NCI-H460 (cell line): ENCODE results near the gene CHRM4. TPM values are rescaled to one million over a fixed set of nuclear protein-coding genes. Genes with fewer than 3 reads are reported as not detected.
"Not testable (repeated sequence)": the region's sequence is repeated elsewhere in the genome, so short reads cannot be mapped to it uniquely, and the experiment has no call there.

ENCODE experiments used
- DNase-seq: peaks from one replicate; pipeline ENCODE4 v3.0.0-alpha.2; 2016; ENCODE audit warnings: low read depth; ENCODE audit errors: extremely low read depth
- total RNA-seq: library from RNA; depleted of rRNA; stranded (reverse); fragments of >200 nt; shearing (Covaris generic); gene quantifications from 2 replicates; pipeline ENCODE4 v1.2.3, GENCODE V29; 2014

Gene CHRM4
- total RNA-seq, 1 experiment from 2014 or later, result not detected

DNA sequence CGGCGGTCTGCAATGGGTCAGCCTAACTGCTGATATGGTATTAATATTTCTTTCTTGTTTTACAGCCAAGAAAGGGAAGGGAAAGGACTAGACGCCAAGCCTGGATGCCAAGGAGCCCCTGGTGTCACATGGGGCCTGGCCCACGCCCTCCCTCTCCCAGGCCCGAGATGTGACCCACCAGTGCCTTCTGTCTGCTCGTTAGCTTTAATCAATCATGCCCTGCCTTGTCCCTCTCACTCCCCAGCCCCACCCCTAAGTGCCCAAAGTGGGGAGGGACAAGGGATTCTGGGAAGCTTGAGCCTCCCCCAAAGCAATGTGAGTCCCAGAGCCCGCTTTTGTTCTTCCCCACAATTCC is 8.2 kb downstream of the CHRM4 start:
- DNase-seq, result no peak

- DNase-seq, result no peak
Observed at GRCh38 chr11:46382646-46383403, 8.8 kb downstream of the CHRM4 start.

- no peak for DNase-seq
Observed at GRCh38 chr11:46381819-46382645, 9.5 kb downstream of the CHRM4 start.

GRCh38 chr11:46381048-46381818 is 10.3 kb downstream of the CHRM4 start, which contains the start of gene MDK:
MDK (plus strand) TSS chr11:46381669; CDS start chr11:46382058, 389 bp downstream.
- DNase-seq, result no peak

DNA sequence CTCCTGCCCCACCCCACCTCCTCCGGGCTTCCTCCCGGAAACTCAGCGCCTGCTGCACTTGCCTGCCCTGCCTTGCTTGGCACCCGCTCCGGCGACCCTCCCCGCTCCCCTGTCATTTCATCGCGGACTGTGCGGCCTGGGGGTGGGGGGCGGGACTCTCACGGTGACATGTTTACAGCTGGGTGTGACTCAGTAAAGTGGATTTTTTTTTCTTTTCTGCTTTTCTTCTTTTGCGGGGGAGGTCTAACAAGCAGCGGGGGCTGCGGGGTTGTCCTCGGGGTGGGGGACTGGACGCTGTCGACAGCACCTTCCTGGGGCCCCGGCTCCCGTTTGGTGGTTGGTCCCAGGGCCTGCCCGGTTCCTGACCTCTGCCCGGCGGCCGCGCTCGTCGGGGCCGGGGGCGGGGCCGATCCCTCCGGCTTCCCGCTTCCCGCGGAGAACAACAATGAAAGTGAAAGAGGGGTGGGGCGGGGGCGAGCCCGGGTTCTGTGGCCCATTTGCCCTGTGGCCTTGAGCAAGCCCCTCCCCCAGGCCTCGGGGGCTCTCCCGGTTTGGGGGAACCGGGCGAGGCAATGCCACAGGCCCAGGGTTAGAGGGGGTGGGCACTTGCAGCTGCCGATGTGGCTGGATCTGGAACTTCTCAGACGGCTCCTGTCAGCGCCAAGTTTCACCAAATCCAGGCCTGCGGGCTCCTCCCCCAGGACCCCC is 11.1 kb downstream of the CHRM4 start:
- no peak for DNase-seq

- not testable (repeated sequence) for DNase-seq
Observed at GRCh38 chr11:46379482-46380293, 11.9 kb downstream of the CHRM4 start.

DNA sequence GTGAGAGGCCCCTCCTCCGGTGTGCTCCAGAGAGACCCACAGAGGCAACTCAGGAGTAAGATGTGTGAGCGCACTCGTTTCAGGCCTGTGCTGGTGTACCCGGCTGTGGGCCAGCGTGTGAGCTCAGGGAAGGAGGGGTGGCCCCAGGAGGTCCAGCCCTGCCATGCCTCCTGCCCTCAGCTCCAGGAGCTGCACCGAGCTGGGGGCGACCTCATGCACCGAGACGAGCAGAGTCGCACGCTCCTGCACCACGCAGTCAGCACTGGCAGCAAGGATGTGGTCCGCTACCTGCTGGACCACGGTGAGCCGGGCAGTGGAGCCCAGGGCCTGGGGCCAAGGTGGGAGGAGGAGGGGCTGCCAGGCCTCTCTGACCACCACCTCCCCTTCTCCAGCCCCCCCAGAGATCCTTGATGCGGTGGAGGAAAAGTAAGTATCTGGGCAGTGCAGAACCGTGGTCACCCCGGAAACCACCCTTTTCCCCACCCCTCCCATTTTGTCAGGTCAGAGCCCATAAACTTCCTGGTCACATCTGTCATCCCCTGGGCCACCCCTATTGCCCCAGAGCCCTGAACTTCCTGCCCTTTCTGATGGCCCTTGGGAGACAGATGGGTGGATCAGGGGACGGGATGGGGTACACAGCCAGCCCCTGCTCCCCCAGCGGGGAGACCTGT is 12.6 kb downstream of the CHRM4 start:
- DNase-seq, result no peak

DNA sequence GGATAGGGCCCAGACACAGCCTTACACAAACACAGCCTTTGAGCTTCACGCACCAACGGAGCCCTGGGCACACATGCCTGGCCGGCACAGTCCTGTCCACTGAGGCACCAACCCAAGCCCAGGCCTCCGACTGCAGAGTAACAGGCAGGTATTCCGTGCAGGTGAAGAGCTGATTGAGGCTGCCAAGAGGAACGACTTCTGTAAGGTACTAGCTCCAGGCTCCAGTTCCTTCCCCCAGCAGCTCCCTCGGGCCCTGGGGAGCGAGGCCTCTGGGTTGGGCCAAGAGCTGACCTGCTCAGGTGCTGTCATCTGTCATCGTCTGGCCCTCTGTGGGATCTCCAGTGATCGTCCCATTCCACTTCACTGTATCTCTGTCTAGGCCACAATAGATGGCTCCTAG is 13.3 kb downstream of the CHRM4 start:
- no peak for DNase-seq

GRCh38 chr11:46377831-46378230 is 13.7 kb downstream of the CHRM4 start:
- no peak for DNase-seq

DNA sequence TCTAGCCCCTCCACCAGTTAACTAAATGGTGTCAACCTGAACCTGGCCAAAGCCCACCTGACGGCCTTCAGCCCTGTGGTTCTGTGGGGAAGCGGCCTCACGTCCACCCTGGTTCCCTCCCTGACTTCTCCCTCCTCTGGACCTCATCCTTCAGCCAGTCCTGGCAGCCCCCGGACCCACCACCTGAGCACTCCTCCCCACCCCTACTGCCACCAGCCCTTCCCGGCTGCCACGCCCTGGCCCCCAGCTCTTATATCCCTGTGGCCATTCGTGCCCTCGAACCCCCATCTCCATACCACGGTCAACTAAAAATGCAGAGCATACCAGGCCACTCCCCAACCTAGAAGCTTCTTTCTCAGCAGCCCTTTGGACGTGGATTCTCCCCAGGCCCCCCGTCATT is 14.3 kb downstream of the CHRM4 start:
- no peak for DNase-seq

- no peak for DNase-seq
Observed at GRCh38 chr11:46376258-46377050, 15.1 kb downstream of the CHRM4 start.

DNA sequence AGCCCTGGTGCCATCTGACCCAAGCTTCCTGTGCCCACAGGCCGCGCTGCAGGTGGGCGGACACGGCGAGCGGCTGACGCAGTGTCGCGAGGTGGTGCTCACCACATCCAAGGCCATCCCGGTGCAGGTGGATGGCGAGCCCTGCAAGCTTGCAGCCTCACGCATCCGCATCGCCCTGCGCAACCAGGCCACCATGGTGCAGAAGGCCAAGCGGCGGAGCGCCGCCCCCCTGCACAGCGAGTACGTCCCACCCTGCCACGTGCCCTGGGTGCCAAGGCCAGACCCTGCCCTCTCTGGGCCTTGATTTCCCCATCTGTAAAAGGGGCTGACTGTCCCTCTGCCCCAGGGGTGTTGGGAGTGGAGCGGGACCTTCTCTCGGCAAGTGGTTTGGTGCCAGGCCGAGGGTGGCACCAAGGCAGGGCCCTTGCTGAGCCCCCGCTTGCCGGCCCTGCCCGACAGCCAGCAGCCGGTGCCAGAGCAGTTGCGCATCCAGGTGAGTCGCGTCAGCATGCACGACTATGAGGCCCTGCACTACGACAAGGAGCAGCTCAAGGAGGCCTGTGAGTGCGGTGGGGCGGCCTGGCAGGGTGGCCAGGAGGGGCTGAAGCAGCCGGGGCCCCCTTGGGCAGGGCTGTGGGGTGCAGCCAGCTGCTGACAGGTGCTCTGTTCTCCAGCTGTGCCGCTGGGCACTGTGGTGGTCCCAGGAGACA is 16.0 kb downstream of the CHRM4 start:
- no peak for DNase-seq

DNA sequence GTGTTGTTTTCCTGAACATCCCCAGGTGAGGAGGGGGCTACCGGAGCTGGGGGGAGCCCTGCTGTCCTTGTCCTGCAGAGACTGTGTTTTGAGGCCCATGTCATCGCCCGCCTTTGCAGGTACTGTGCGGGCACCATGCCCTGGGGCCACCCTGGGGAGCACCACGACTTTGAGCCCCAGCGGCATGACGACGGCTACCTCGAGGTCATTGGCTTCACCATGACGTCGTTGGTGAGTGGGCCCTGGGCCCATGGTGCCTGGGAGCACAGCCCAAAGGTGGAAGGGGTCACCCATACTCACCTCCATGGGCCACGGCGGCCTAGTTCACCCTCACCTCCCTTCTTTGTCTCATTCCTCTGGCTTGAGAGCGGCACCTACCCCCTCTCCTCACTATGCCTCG is 16.8 kb downstream of the CHRM4 start:
- DNase-seq, result no peak

GRCh38 chr11:46373787-46374740 is 17.5 kb downstream of the CHRM4 start:
- no peak for DNase-seq

GRCh38 chr11:46372501-46372900 is 19.1 kb downstream of the CHRM4 start:
- not testable (repeated sequence) for DNase-seq

DNA sequence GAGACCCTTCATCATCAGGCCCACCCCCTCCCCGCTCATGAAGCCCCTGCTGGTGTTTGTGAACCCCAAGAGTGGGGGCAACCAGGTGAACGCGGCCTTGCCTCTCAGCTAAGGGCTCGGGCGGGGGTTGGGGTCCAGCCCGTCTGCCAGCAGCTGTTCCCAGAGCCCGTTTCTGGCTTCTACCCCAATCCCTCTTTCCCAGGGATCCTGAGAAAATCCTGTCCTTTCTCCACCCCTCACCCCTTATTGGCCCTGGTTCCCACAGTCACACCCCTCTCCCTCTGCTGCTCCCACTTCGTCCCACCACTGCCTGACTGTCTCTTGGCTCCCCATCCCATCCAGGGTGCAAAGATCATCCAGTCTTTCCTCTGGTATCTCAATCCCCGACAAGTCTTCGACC is 19.5 kb downstream of the CHRM4 start:
- no peak for DNase-seq

DNA sequence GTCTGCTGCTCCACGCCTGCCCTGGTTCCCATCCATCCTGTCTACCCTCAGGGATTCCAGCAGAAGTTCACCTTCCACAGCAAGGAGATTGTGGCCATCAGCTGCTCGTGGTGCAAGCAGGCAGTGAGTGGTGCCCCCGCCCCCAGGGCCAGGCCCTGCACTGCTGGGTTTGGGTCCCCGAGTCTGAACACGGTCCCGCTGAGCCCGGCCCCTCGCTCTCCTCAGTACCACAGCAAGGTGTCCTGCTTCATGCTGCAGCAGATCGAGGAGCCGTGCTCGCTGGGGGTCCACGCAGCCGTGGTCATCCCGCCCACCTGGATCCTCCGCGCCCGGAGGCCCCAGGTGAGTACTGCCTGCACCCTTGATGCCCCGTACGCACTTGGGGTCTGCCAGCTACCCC is 20.3 kb downstream of the CHRM4 start:
- not testable (repeated sequence) for DNase-seq
